OCI-LY7 (cell line): ENCODE measurements around the gene UHMK1.

Experiments used
- EZH2phosphoT487 ChIP-seq: fragments of 200-600 bp; sonication (generic); IDR thresholded peaks from 2 replicates; pipeline ENCODE4 v1.6.1; 2018; ENCODE audit warnings: low read depth, borderline replicate concordance, mild to moderate bottlenecking, mixed run types, antibody characterized with exemption, low read length, moderate library complexity, mixed read lengths
- TF ChIP-seq, protein P1 (sequence below): fragments of 200-600 bp; sonication (generic); conservative IDR thresholded peaks from 2 replicates; pipeline ENCODE4 v1.5.1; 2014; ENCODE audit warnings: mild to moderate bottlenecking, antibody characterized with exemption, low read length, moderate library complexity, mixed read lengths

DNA sequence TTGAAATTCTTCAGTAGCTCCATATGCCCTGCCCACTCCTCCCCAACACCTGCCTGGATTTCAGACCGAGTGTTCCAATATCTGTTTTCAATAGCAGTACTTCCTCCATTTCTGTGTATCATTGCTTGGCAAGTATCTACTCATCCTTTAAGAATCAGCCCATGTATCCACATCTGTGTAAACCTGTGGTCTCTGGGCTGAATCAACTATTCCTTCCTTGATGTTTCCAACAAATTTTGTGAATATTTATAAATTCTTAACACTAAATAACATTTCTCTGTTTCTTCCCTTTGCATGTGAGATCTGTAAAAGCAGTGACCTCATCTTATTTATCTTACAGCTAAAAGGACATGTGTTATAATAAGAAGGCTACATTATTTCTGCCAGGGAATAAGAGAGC lies 37.9 kb downstream of the UHMK1 start:
- TF ChIP-seq, protein P1, sequence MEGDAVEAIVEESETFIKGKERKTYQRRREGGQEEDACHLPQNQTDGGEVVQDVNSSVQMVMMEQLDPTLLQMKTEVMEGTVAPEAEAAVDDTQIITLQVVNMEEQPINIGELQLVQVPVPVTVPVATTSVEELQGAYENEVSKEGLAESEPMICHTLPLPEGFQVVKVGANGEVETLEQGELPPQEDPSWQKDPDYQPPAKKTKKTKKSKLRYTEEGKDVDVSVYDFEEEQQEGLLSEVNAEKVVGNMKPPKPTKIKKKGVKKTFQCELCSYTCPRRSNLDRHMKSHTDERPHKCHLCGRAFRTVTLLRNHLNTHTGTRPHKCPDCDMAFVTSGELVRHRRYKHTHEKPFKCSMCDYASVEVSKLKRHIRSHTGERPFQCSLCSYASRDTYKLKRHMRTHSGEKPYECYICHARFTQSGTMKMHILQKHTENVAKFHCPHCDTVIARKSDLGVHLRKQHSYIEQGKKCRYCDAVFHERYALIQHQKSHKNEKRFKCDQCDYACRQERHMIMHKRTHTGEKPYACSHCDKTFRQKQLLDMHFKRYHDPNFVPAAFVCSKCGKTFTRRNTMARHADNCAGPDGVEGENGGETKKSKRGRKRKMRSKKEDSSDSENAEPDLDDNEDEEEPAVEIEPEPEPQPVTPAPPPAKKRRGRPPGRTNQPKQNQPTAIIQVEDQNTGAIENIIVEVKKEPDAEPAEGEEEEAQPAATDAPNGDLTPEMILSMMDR: no peak
- no peak for TF ChIP-seq EZH2phosphoT487
